H7 (cell line): ENCODE results near the gene TOR4A. TPM values are rescaled to one million over a fixed set of nuclear protein-coding genes. Genes with fewer than 3 reads are reported as not detected.

ENCODE experiments used
- DNase-seq: peaks from one replicate; pipeline ENCODE4 v3.0.0; 2012
- H3K27me3 ChIP-seq: 2 replicates; pipeline ENCODE4 v1.6.0; 2011; ENCODE audit warnings: mild to moderate bottlenecking, low read length; ENCODE audit not compliant: control insufficient read depth, insufficient read depth
- H3K36me3 ChIP-seq: replicated peaks from 2 replicates; pipeline ENCODE4 v1.5.1; 2011; ENCODE audit warnings: low read length; ENCODE audit not compliant: control insufficient read depth, insufficient read depth
- H3K4me3 ChIP-seq: 2 replicates; pipeline ENCODE4 v1.5.1; 2011; ENCODE audit warnings: low read depth, mild to moderate bottlenecking, control low read depth, low read length, moderate library complexity; ENCODE audit not compliant: insufficient read depth
- total RNA-seq: library from RNA; depleted of rRNA; stranded (reverse); fragments of >200 nt; shearing (Covaris generic); gene quantifications from 2 replicates; pipeline ENCODE4 v1.2.3, GENCODE V29; 2014; rRNA removed

Gene TOR4A
- total RNA-seq = 21.3 and 23.2 TPM in 2 replicates

DNA sequence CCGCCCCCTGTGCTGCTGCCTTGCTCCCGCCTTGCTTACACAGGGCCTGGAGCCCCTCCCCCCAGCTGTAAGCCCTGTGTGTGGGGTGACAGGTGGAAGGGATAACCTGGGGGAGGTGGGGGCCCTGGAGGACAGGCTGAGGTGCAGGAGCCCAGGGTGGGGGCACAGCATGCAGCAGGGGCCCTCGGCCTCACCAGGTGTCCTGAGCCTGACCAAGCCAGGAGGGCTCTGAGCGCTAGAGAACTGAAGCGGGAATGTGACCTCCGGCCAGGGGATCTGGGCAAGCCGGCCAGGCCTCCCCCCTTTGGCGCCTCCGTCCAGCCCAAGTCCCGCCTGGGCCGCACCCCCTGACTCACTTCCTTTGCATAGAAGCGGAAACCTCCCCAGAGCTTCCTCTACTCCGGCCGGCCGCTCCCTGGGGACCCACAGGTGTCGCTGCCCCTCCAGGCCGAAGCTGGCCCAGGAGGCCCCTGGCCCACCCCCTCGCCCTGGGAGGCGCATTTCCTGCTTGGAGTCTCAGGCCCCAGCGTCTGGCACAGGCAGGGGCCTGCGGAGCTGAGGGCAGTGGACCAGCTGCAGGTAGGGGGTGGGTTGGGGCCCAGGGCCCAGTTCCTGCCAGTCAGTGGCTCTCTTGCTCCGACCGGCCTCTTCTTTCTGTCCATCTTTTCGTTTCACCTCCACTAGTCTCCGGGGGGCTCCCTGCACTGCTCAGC, at the start of gene TOR4A:
Gene TOR4A (plus strand): TSS at position 398 of the 713 bp plus-strand sequence. CDS start 964 bp downstream, outside the sequence.
- H3K4me3 ChIP-seq = peak within 1 kb of the TSS; percentile 60
- H3K36me3 ChIP-seq = no peaks in the 10 kb centered on the region; the same call in 1 of the 2 replicates
- DNase-seq = peak; percentile 94
- no peaks in the 10 kb centered on the region for H3K27me3 ChIP-seq

DNA sequence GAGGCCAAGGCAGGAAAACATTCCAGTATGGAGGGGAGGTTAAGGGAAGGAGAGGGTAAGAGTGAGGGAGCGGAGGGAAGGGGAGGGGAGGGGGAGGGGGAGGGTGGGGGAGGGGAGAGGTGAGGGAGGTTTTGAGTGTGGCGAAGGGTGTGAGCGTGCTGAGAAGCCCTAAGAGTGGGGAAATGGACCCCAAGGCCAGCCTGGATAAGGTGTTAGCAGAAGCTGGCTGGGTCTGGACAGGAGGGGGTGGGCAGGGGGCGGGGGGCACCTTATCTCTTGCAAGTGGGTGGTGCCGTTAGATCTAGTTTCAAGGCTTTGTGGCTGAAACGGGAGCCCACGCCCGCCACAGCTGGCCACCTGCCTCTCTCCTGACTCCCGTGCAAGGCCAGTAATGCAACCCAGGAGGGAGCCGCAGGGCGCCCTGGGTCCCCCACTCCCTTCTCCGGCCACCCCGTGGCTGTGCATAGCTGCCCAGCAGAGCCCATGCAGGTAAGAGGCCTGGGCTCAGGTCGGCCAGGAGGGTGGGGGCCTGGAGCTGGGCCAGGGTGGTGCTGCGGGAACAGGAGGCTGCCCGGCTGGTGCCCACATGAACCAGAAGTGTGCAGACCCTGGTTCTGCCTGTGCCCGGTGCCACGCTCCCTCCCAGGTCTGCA, 49.5 kb upstream of the TOR4A start:
- no peak overlapping the region for H3K4me3 ChIP-seq
- no peaks in the 10 kb centered on the region; the same call in 1 of the 2 replicates for H3K27me3 ChIP-seq
- H3K36me3 ChIP-seq = no peaks in the 10 kb centered on the region
- no peak for DNase-seq

DNA sequence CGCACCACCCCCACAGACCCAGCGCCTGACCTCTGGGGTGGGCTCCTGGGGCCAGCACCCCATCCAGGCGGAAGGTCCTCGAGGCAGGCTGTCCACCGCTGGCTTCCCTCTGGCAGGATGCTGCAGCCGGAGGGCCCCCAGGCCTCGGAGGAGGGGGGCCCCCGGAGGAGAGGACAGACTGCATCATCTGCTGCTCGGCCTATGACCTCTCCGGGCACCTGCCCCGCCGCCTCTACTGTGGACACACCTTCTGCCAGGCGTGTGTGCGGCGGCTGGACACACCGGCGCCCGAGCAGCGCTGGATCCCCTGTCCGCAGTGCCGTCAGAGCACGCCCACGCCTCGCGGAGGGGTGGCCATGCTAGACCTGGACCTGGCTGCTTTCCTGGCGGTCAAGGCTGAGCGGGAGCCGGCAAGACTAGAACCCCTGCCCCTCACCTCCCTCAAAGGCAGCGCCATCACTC, 49.0 kb upstream of the TOR4A start:
- DNase-seq = no peak
- Histone ChIP-seq H3K27me3 (no peaks in the 10 kb centered on the region), H3K4me3 (no peak overlapping the region), H3K36me3 (no peaks in the 10 kb centered on the region)

DNA sequence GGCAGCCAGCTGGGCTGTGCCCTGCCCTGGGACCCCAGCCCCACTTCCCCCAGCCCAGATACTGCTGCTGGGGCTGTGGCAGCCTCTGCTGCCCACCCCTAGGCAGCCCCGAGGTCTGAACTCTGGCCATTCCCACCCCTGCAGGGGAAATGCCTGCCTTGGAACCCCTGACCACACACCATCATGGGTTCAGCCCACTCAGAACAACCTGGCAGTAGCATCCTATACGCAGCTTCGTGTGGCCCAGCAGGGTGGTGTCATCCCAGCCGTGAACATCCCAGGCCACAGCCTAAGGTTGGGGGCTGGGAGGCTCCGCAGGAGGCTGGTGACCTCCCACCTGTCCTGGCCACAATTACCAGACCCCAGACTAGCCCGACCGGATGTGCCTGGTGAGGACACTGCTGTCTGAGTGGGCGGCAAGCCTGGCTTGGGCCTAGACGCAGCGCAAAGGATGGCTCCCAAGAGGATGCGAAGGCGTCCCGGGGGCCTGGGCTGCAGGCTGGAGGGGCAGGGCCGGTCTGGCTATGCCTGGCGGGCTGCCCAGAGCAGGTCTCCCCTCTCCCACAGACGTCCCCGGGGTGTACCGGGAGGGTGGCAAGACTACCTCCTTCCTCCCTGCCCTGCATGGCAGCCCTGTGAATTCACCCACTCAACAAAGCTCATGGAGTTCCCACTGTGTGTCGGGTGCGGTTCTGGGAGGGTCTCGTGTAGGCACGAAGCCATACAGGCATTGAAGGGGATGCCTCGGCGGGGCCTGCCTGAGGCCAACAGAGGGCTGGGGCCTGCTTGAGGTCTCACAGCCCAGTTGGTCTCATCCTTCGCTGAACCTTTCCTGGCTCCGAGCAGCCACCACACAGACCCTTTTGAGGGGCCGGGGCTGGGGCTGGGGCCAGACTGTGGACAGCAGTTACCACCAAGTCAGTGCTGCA, 48.3 kb upstream of the TOR4A start:
- H3K36me3 ChIP-seq = no peaks in the 10 kb centered on the region
- H3K27me3 ChIP-seq = no peaks in the 10 kb centered on the region
- DNase-seq = no peak
- H3K4me3 ChIP-seq = no peak overlapping the region

DNA sequence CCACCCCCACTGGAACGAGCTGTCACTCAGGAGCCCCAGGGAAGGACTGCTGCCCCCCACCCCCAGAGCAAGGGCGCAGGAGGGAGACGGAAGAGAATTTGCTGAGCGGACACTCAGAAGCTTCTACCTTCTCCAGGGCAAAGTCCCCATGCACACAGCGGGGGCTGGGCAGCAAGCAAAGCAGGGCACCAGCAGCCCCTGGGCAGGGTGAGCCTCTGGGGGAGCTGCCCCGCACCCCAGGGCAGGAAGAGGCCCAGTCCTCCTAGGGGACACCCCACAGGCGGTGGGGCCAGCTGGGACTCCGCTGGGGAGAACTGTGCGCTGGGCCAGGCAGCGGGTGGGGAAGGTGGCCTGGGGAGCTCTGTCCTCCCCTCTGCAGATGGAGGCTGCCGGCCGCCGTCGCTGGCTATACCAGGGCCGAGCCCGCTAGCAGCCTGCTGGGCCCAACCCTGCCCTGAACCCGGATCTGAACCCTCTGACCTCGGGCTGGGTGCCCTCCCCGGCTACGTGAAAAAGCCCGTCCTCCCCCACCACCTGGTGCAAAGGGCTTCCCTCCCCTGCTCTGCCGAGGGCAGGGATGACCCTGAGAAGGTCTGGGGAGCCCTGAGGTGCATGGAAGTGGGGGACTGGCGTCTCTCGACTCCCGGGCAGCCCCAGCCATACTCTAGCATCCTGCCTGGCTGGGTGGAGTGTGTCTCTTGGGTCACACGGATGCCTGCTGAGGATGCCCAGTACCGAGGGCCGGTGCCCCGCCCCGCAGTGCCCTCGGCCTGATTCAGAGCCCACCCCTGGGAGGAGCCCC, 47.4 kb upstream of the TOR4A start:
- H3K4me3 ChIP-seq = no peak overlapping the region
- no peaks in the 10 kb centered on the region for H3K27me3 ChIP-seq
- H3K36me3 ChIP-seq = no peaks in the 10 kb centered on the region
- DNase-seq = no peak

DNA sequence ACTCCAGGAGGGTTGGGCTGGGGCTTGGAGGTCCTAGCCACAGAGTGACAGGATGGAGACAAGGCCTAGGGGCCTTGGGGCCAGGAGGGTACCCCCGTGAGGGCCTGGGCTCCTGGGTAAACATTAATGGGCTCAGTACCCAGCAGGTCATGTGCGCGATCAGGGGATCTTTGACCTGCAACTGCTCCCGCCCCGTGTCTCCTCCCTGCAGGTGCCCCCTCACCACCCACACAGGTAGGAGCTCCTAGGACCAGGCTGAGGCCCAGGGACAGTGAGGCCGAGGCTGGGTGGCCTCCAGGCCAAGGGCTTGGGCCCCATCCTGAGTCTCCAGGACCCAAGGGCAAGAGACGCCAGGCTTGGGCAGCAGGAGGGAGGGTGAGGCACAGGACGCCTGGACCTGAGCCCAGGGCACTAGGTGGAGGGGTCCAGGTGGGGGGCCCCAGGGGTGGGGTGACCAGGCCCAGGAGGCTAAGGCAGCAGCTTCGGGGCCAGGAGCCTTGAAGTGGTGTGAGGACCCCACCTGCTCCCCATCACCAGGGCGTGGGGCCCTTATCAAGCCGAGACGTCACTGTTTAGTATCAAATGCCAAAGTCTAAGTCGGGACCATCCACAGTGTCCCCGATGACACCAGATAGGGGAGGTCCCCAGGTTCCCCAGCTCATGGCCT, 46.7 kb upstream of the TOR4A start, which contains the start of gene SLC34A3:
Gene SLC34A3 (plus strand): TSS at position 197 of the 667 bp plus-strand sequence. CDS start 802 bp downstream, outside the sequence.
- DNase-seq = no peak
- Histone ChIP-seq H3K4me3 (no peak within 1 kb of the TSS), H3K27me3 (no peaks in the 10 kb centered on the region), H3K36me3 (no peaks in the 10 kb centered on the region)

DNA sequence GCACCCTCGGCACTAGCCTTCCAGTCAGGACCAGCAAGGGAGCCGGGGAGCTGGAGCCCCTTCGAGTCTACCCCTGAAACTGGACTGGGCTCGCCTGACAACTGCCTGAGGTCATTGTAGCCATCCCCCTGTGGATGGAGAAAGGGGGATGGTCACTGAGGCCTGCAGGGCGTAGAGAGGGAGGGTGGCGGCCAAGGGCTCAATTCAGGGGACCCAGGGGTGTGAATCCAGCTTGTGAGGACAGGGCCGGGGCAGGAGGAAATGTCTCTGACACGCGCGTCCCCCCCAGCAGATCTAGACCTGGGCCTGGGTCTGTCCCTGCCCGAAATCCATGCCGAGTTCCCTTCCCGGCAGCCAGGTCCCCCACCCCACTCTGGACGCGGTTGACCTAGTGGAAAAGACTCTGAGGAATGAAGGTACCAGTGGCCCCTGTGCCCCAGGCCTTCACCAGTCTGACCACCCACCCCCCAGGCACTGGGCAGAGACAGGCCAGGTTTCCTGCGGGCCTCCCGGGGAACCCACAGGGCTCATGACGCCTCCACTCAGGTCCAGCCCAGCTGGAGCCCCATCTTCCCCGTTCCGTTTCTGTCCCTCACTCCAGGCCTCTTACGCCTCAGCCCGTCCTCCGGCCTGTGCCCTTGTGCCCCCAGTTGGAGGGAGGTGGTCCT, 46.0 kb upstream of the TOR4A start:
- DNase-seq = no peak
- Histone ChIP-seq H3K36me3 (no peaks in the 10 kb centered on the region), H3K27me3 (no peaks in the 10 kb centered on the region), H3K4me3 (no peak overlapping the region)

DNA sequence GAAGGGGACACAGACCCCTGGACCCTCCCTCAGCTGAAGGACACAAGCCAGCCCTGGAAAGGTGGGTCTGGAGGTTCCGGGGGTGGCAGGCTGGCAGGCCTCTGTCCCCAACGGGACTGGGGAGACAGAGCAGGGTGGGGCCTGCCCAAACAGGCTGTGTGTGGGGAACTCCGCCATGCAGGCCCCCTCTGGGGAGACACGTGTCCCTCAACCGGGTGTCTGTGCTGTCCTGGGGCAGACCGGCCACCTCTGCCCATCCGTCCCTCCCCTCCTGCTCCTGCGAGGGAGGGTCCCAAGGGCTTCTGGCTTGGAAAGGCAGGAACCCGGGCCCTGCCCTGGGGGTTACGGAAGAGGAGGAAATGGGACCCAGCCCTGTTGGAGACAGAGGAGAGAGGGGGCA, 45.4 kb upstream of the TOR4A start:
- no peaks in the 10 kb centered on the region for H3K36me3 ChIP-seq
- H3K27me3 ChIP-seq = no peaks in the 10 kb centered on the region
- no peak for DNase-seq
- no peak overlapping the region for H3K4me3 ChIP-seq

DNA sequence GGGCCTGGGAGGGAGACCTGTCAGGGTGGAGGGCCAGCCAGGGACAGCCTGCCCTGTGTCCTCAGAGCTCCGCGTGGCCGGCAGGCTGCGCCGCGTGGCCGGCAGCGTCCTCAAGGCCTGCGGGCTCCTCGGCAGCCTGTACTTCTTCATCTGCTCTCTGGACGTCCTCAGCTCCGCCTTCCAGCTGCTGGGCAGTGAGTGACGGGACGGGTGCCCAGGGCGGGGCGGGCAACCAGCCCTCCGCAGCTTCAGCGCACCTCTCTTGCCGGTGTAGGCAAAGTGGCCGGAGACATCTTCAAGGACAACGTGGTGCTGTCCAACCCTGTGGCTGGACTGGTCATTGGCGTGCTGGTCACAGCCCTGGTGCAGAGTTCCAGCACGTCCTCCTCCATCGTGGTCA, 45.0 kb upstream of the TOR4A start:
- H3K4me3 ChIP-seq = no peak overlapping the region
- H3K27me3 ChIP-seq = no peaks in the 10 kb centered on the region
- no peak for DNase-seq
- H3K36me3 ChIP-seq = no peaks in the 10 kb centered on the region

DNA sequence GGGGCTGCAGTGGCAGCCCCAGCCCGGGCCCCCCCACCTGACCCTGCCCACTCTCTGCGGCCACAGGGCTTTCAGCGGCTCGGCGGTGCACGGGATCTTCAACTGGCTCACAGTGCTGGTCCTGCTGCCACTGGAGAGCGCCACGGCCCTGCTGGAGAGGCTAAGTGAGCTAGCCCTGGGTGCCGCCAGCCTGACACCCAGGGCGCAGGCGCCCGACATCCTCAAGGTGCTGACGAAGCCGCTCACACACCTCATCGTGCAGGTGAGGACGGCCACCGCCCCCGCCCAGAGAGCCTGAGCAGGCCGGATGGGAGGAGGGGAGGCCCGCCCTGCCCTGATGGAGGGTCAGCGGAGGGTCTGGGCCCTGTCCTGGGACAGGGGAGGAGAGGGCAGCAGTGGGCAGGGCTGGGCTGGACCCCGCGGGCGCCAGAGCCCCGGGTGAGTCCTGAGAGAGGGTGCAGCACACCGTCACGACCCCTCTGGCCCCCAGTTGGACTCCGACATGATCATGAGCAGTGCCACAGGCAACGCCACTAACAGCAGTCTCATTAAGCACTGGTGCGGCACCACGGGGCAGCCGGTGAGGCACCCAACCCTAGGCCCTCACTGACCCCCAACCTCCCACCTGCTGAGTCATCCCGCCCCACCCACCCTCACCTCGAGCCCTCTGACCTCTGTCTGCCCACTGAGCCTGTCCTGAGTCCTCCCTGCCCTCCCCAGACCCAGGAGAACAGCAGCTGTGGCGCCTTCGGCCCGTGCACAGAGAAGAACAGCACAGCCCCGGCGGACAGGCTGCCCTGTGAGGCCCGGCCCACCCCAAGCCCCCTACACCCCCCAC, 44.2 kb upstream of the TOR4A start:
- H3K4me3 ChIP-seq = no peak overlapping the region
- no peaks in the 10 kb centered on the region for H3K27me3 ChIP-seq
- no peaks in the 10 kb centered on the region for H3K36me3 ChIP-seq
- DNase-seq = no peak

DNA sequence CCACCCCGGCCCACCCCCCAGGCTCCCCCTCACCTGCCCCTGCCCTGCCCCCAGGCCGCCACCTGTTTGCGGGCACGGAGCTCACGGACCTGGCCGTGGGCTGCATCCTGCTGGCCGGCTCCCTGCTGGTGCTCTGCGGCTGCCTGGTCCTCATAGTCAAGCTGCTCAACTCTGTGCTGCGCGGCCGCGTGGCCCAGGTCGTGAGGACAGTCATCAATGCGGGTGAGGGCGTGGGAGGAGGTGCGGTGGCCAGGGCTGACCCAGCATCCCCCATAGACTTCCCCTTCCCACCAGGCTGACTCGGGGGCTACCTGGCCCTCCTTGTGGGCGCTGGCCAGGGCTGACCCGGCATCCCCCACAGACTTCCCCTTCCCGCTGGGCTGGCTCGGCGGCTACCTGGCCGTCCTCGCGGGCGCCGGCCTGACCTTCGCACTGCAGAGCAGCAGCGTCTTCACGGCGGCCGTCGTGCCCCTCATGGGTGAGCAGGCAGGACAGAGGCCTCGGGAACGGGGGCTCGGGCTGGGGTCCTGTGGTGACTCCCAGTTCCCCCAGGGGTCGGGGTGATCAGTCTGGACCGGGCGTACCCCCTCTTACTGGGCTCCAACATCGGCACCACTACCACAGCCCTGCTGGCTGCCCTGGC, 43.4 kb upstream of the TOR4A start:
- Histone ChIP-seq H3K27me3 (no peaks in the 10 kb centered on the region), H3K36me3 (no peaks in the 10 kb centered on the region), H3K4me3 (no peak overlapping the region)
- DNase-seq = no peak

DNA sequence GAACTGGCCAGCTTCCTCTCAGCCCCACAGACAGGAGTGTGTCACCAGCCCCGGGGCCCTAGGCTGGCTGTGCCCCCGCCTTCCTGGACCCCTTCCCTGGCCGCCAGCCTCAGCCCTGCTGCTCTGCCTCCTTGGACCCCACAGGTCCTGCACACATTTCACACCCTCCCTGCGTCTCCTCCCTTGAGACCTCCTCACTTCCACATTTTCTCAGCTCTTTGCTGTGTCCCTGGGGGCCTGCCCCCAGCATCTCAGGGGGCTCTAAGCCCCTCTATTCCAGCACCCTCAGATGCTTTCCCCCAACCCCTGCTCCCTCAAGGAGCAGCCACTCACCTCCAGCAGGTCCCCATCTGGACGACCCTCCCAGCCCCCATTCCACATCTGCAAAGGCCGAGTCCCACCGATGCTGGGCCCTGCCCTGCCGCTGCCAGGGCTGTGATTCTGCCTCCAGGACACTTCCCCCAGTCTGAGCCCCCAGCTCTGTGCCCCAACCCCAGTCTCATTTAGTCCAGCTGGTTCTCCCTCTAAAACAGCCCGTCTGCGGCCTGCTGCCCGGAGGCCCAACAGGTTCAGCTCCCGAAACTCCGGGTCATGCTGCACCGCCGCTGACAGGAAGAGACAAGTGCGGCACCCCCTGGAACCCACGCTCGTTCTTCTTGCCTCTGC, 42.6 kb upstream of the TOR4A start:
- no peak overlapping the region for H3K4me3 ChIP-seq
- no peaks in the 10 kb centered on the region for H3K27me3 ChIP-seq
- no peaks in the 10 kb centered on the region for H3K36me3 ChIP-seq
- no peak for DNase-seq
